ENCODE measurements around the gene HNRNPL.
"Not testable (repeated sequence)": the region's sequence is repeated elsewhere in the genome, so short reads cannot be mapped to it uniquely, and the experiment has no call there.

Gene HNRNPL

GRCh38 chr19:38815059-38816001 is 34.5 kb downstream of the HNRNPL start:
- H3K4me3 ChIP-seq (ENCODE audit: low read length) = no peak overlapping the region
- TF ChIP-seq ZNF274 (IDR thresholded peaks at IDR 0.05; ENCODE audit: low read depth, low read length) = no peak

GRCh38 chr19:38813932-38814331 is 35.9 kb downstream of the HNRNPL start:
- H3K4me3 ChIP-seq (ENCODE audit: low read length) = not testable (repeated sequence)

GRCh38 chr19:38813323-38813722 is 36.5 kb downstream of the HNRNPL start:
- no peak for TF ChIP-seq ZNF274 (IDR thresholded peaks at IDR 0.05; ENCODE audit: low read depth, low read length)
- no peak overlapping the region for H3K4me3 ChIP-seq (ENCODE audit: low read length)

- TF ChIP-seq ZNF274 (IDR thresholded peaks at IDR 0.05; ENCODE audit: low read depth, low read length) = no peak
- no peak within 1 kb of the TSS for H3K4me3 ChIP-seq (ENCODE audit: low read length)
Observed at GRCh38 chr19:38812841-38813320, 36.9 kb downstream of the HNRNPL start, which contains the start of gene LGALS4. Gene LGALS4 (minus strand): TSS chr19:38812945. CDS start chr19:38812886, 59 bp downstream.

DNA sequence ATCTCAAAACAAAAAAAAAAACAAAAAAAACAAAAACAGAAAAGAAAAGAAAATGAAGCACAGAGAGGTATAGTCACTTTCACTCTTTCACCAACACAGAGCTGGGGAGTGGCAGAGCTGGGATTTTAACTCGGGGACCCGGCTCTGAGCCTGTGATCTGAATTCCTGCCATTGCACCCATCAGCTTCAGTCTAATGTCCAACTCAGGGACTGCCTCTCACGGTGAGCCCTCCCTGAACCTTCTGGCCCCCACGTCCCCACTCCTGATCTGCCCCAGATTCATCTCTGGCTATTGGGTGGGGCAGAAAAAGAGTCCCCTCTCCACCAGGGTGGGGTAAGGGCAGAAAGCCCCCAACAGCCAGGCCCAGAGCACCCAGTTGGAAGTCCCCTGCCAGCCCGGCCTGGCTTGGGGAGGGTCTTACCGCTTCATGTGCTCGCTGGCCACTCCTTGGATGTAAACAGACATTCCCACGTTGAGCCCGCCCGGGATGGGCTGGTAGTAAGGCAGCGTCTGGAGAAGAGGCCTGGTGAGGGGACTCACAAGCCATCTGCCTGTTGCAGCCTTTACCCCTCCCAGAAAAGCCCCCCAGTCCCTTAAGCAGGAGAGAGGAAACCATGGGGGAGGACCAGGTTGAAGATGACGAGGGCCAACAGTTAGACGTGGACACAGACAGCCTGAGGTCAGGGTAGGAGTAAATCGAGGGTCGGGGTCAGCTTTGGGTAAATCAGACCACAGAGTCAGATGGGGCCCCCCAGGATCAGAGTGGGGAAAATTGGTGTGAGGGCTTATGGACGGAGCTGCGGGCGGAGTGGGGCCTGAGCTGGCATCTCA is 37.6 kb downstream of the HNRNPL start:
- TF ChIP-seq ZNF274 (IDR thresholded peaks at IDR 0.05; ENCODE audit: low read depth, low read length) = no peak
- H3K4me3 ChIP-seq (ENCODE audit: low read length) = no peak overlapping the region

GRCh38 chr19:38809592-38810252 is 40.1 kb downstream of the HNRNPL start:
- no peak for TF ChIP-seq ZNF274 (IDR thresholded peaks at IDR 0.05; ENCODE audit: low read depth, low read length)
- no peak overlapping the region for H3K4me3 ChIP-seq (ENCODE audit: low read length)

DNA sequence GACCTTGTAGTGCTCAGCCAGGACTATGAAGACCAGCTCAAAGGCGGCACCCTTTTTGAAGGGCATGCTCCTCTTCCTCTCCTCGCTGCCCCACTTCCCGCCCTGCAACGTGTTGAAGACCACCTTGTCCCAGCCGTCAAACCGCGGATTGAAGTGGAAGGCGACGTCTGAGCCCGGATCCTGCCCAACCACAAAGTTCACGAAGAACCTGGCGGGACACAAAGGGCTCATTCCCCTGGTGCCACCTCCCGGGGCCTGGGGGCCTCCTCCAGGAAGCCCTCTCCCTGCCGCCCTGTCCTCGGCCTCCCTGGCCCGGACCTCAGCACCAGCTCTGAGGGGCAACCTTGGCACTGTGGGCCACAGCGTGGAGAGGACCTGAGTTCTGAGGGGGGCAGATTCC is 41.0 kb downstream of the HNRNPL start:
- no peak for TF ChIP-seq ZNF274 (IDR thresholded peaks at IDR 0.05; ENCODE audit: low read depth, low read length)
- H3K4me3 ChIP-seq (ENCODE audit: low read length) = no peak overlapping the region

GRCh38 chr19:38807374-38808098 is 42.2 kb downstream of the HNRNPL start:
- H3K4me3 ChIP-seq (ENCODE audit: low read length) = not testable (repeated sequence)

DNA sequence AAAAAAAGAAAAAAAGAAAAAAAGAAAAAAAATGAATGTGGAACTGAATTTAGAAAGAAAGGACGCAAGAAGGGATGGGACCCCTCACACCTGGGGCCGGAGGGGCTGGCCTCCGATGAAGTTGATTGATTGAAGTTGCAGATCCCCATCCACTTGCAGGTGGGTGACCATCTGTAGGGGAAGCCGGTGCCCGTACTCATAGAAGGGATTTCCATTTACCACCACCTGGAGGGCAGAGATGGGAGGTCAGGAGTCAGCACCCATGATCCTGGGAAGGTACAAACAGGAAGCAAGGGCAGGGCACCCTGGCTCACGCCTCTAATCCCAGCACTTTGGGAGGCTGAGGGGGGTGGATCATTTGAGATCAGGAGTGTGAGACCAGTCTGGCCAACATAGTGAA is 43.4 kb downstream of the HNRNPL start:
- no peak for TF ChIP-seq ZNF274 (IDR thresholded peaks at IDR 0.05; ENCODE audit: low read depth, low read length)
- H3K4me3 ChIP-seq (ENCODE audit: low read length) = no peak overlapping the region

- no peak overlapping the region for H3K4me3 ChIP-seq (ENCODE audit: low read length)
- no peak for TF ChIP-seq ZNF274 (IDR thresholded peaks at IDR 0.05; ENCODE audit: low read depth, low read length)
Observed at GRCh38 chr19:38805180-38805579, 44.6 kb downstream of the HNRNPL start.

GRCh38 chr19:38803543-38803942 is 46.2 kb downstream of the HNRNPL start:
- TF ChIP-seq ZNF274 (IDR thresholded peaks at IDR 0.05; ENCODE audit: low read depth, low read length) = no peak
- H3K4me3 ChIP-seq (ENCODE audit: low read length) = no peak overlapping the region

DNA sequence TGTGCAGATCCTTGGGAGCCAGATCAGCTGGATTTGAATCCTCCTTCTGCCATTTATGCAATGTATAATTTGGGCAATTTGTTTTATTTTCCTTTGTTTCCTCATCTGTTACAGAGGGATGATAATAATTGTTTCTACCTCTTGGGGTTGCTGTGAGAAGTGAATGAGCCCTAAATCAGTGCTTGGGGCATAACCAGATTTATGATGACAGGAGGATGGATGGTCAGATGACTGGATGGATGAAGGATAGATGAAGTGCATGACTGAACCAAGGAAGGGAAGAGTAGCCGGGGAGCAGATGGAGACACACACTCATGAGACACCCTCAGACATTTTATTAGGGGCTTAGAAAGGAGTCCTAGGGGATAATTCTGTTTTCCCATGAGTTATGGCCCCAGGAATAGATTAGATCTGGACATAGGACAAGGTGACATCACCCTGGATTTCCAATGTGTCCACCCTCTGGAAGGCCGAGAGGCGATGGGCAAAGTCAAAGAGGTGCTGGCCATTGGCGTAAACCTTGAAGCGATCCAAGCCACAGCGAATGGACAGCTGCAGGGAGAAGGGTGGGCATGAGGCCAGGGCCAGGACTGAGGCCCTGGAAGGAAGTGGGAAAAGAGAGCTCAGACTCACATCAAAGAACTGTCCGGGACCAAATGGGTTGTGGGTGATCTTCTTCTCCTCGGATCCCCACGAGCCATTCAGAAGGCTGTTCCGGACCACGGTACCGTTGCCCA is 48.3 kb downstream of the HNRNPL start:
- no peak for TF ChIP-seq ZNF274 (IDR thresholded peaks at IDR 0.05; ENCODE audit: low read depth, low read length)
- H3K4me3 ChIP-seq (ENCODE audit: low read length) = no peak overlapping the region
